Measurements from ENCODE around the gene CDH13.

CDH13 gene

DNA sequence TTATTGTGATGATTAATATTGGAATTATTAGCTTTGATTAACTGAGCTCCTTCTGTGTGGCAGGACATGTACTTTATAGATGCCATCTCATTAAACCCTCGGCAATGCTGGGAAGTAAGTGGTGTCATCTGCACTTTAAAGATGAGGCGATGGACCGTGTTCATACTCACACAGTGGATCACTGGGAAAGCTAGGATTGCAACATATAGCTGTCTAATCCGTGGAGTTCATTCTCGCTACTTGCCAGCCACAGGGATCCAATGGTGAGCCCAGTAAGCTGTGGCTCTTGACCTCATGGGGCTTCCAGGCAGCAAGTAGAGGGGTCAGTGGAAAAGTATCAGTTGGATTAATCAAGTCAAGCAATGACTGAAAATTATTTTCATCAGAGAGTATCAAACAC lies 587.9 kb downstream of the CDH13 start:
- H3K4me3 ChIP-seq (ENCODE audit: low read depth, low read length) = no peak overlapping the region
- no peak for TF ChIP-seq CTCF (IDR thresholded peaks at IDR 0.05; ENCODE audit: low read depth, low read length)

DNA sequence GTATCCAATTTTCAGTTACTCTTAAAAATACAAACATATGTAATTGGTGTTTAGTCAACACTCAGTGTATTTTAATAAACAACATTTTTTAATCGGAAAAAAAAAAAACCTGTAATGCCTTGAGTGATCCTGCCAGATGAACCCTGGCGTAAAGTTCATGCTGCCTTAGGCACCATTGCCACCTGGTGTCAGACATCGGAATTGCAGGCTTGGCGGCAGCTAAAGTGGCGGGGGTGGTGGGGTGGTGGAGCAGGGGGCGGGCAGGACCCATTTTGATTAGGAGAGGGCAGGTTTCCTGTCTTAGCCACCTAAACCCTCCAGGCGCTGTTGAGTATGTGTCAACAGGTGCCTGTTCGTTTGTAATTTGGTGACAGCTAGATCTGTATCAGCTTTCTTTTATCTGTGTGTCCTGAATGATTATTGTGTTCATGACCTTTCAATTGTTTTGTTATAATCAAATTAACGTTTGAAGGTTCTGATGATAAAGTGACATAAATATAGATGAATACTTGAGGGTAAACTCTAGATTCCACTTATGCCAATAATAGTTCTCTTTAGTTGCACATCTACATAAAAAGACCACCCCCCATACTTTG lies 588.7 kb downstream of the CDH13 start:
- peak; percentile 92 for TF ChIP-seq CTCF (IDR thresholded peaks at IDR 0.05; ENCODE audit: low read depth, low read length)
- no peak overlapping the region for H3K4me3 ChIP-seq (ENCODE audit: low read depth, low read length)

DNA sequence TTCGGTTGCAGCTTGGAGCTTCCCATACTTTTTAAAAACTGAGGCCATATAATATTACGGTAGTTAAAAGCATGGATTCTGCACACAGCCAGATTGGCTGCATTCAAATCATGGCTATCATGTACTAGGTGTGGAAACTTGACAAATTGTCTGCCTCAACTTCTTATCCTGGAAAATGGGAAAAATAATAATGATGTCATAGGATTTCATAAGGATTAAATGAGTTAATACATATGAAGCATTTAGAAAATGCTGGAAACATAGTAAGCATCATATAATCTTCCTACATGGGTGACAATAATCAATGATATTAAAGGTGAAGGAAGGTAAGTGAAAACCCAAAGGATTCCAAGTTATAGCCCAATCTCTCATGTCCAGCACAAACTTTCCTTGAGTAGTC lies 592.5 kb downstream of the CDH13 start:
- no peak for TF ChIP-seq CTCF (IDR thresholded peaks at IDR 0.05; ENCODE audit: low read depth, low read length)

GRCh38 chr16:83220066-83220465 lies 593.3 kb downstream of the CDH13 start:
- no peak for TF ChIP-seq CTCF (IDR thresholded peaks at IDR 0.05; ENCODE audit: low read depth, low read length)
- H3K4me3 ChIP-seq (ENCODE audit: low read depth, low read length) = no peak overlapping the region

More for the DNA sequence above, 592.5 kb downstream of the CDH13 start:
- H3K4me3 ChIP-seq (ENCODE audit: low read depth, low read length) = no peak overlapping the region

- H3K4me3 ChIP-seq (ENCODE audit: low read depth, low read length) = no peak overlapping the region
- TF ChIP-seq CTCF (IDR thresholded peaks at IDR 0.05; ENCODE audit: low read depth, low read length) = no peak
Observed at GRCh38 chr16:83224642-83225041, 597.9 kb downstream of the CDH13 start.

DNA sequence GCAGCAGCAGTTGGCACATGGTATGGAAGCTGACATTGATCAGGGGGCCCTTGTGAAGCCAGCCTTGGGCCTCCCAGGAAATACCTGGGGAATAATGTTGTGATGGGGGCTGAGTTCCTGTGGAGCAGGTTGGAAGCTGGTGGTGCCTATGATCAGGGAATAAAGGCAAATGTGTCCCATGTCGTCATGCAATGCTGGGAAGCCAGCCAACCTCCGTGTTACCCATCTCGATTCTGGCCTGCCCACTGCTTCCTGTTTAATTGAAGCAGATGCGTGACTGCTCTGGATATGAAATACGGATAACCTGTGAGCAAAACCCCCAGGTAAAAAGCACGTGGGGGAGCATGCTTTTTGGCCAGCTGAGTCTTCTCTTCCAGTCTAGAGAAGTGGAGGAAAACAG lies 600.6 kb downstream of the CDH13 start:
- no peak for TF ChIP-seq CTCF (IDR thresholded peaks at IDR 0.05; ENCODE audit: low read depth, low read length)
- H3K4me3 ChIP-seq (ENCODE audit: low read depth, low read length) = no peak overlapping the region

DNA sequence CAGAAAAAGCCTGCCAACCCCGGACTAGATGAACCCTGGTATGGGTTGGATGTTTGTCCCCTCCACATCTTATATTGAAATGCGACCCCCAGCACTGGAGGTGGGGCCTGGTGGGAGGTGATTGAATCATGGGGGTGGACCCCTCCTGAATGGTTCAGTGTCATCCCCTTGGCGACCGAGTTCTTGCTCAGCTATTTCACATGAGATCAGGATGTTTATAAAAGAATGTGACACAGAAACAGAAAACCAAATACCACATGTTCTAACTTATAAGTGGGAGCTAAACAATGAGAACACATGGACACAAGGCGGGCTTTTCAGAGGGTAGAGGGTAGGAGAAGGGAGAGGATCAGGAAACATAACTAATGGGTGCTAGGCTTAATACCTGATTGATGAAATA lies 605.0 kb downstream of the CDH13 start:
- no peak overlapping the region for H3K4me3 ChIP-seq (ENCODE audit: low read depth, low read length)
- TF ChIP-seq CTCF (IDR thresholded peaks at IDR 0.05; ENCODE audit: low read depth, low read length) = no peak
